IMR-90 (cell line): ENCODE results near the gene ATRNL1. TPM values are rescaled to one million over a fixed set of nuclear protein-coding genes. Genes with fewer than 3 reads are reported as not detected.

Experiments used
- ATAC-seq: fragments of 200-7000 bp; cut with Tn5 transposase; 2 replicates; pipeline ENCODE4 v1.9.1; 2020; ENCODE audit warnings: low read depth, mild to moderate bottlenecking, moderate library complexity
- BruUV-seq: library from RNA; stranded (reverse); fragments of 400-500 nt; replicated peaks from 2 replicates; lab custom pipeline; 2021; lab: Mats Ljungman, UMichigan
- CTCF ChIA-PET: fragments of 300-600 bp; formaldehyde crosslinking; extraction: SDS; loops from one replicate; lab custom pipeline; 2021; ENCODE audit warnings: antibody characterized with exemption; lab: Yijun Ruan, JAX
- POLR2A ChIA-PET: fragments of 300-600 bp; sonication (Branson Sonifier 250); formaldehyde crosslinking; loops from one replicate; lab custom pipeline; 2022; ENCODE audit warnings: antibody characterized with exemption; ENCODE audit not compliant: unreplicated experiment; lab: Charles Lee
- DNase-seq: peaks from one replicate; pipeline ENCODE4 v3.0.0; 2013
- H2AFZ ChIP-seq: replicated peaks from 2 replicates; pipeline ENCODE3; 2013; ENCODE audit warnings: low read length, mild to moderate bottlenecking; ENCODE audit not compliant: poor library complexity
- H2AK5ac ChIP-seq: 2 replicates; pipeline ENCODE4 v1.6.1; 2013; ENCODE audit warnings: low read depth, low read length, inconsistent platforms
- H2AK9ac ChIP-seq: replicated peaks from 2 replicates; pipeline ENCODE3; 2013; ENCODE audit warnings: mild to moderate bottlenecking, low read depth, low read length, moderate library complexity; ENCODE audit not compliant: poor library complexity
- H2BK120ac ChIP-seq: 2 replicates; pipeline ENCODE4 v1.6.1; 2013; ENCODE audit warnings: low read depth, low read length, inconsistent platforms
- H2BK15ac ChIP-seq: 3 replicates; pipeline ENCODE4 v1.6.1; 2013; ENCODE audit warnings: low read depth, low read length, inconsistent platforms
- H2BK20ac ChIP-seq: 2 replicates; pipeline ENCODE4 v1.6.1; 2013; ENCODE audit warnings: low read depth, mild to moderate bottlenecking, inconsistent platforms, low read length, moderate library complexity
- H2BK5ac ChIP-seq: 2 replicates; pipeline ENCODE4 v1.6.1; 2013; ENCODE audit warnings: mild to moderate bottlenecking, low read depth, low read length, inconsistent platforms; ENCODE audit not compliant: poor library complexity, severe bottlenecking
- H3K14ac ChIP-seq: replicated peaks from 2 replicates; pipeline ENCODE4 v1.6.1; 2013; ENCODE audit warnings: low read depth, low read length, inconsistent platforms
- H3K18ac ChIP-seq: 2 replicates; pipeline ENCODE4 v1.6.1; 2013; ENCODE audit warnings: low read depth, low read length, control low read depth
- H3K23ac ChIP-seq: 2 replicates; pipeline ENCODE4 v1.6.1; 2013; ENCODE audit warnings: low read depth, low read length, inconsistent platforms
- H3K27ac ChIP-seq: 2 replicates; pipeline ENCODE4 v1.5.1; 2013; ENCODE audit warnings: mild to moderate bottlenecking, control low read depth, low read length; ENCODE audit not compliant: insufficient read depth
- H3K27me3 ChIP-seq: 2 replicates; pipeline ENCODE4 v1.6.1; 2013; ENCODE audit warnings: low read length; ENCODE audit not compliant: control insufficient read depth, insufficient read depth
- H3K36me3 ChIP-seq: 2 replicates; pipeline ENCODE4 v1.6.1; 2013; ENCODE audit warnings: low read length, mixed read lengths; ENCODE audit not compliant: control insufficient read depth, insufficient read depth
- H3K4ac ChIP-seq: 2 replicates; pipeline ENCODE4 v1.6.1; 2013; ENCODE audit warnings: low read depth, low read length, inconsistent platforms
- H3K4me1 ChIP-seq: 2 replicates; pipeline ENCODE4 v1.6.1; 2013; ENCODE audit warnings: low read length, mixed read lengths; ENCODE audit not compliant: control insufficient read depth, insufficient read depth
- H3K4me2 ChIP-seq: 2 replicates; pipeline ENCODE4 v1.6.1; 2013; ENCODE audit warnings: low read depth, mild to moderate bottlenecking, control low read depth, low read length, moderate library complexity
- H3K4me3 ChIP-seq: 2 replicates; pipeline ENCODE4 v1.5.1; 2013; ENCODE audit warnings: low read depth, mild to moderate bottlenecking, control low read depth, low read length, moderate library complexity; ENCODE audit not compliant: insufficient read depth
- H3K56ac ChIP-seq: 2 replicates; pipeline ENCODE4 v1.6.1; 2013; ENCODE audit warnings: low read length, inconsistent platforms; ENCODE audit not compliant: insufficient read depth; ENCODE audit errors: extremely low read depth
- H3K79me1 ChIP-seq, 2 experiments: 2 replicates each; pipeline ENCODE4 v1.6.1; 2013; ENCODE audit warnings: low read length in 2 of 2, inconsistent platforms in 1 of 2, low read depth in 1 of 2
- H3K9ac ChIP-seq: 2 replicates; pipeline ENCODE4 v1.6.1; 2013; ENCODE audit warnings: low read depth, low read length, control low read depth
- H3K9me1 ChIP-seq: 2 replicates; pipeline ENCODE4 v1.6.1; 2013; ENCODE audit warnings: low read length, inconsistent platforms; ENCODE audit not compliant: insufficient read depth
- H3K9me3 ChIP-seq: 2 replicates; pipeline ENCODE4 v1.6.1; 2013; ENCODE audit warnings: low read length; ENCODE audit not compliant: control insufficient read depth, insufficient read depth
- H4K20me1 ChIP-seq: 2 replicates; pipeline ENCODE4 v1.6.1; 2013; ENCODE audit warnings: low read length, inconsistent platforms; ENCODE audit not compliant: insufficient read depth
- H4K5ac ChIP-seq: 2 replicates; pipeline ENCODE4 v1.6.1; 2013; ENCODE audit warnings: mild to moderate bottlenecking, low read depth, low read length, control low read depth
- H4K8ac ChIP-seq, 2 experiments: 2 replicates each; pipeline ENCODE4 v1.6.1; 2013; ENCODE audit warnings: low read depth in 2 of 2, low read length in 2 of 2, control low read depth in 1 of 2, inconsistent platforms in 1 of 2
- H4K91ac ChIP-seq: 2 replicates; pipeline ENCODE4 v1.6.1; 2013; ENCODE audit warnings: low read depth, low read length, inconsistent platforms; ENCODE audit not compliant: insufficient read depth
- BHLHE40 ChIP-seq: fragments of 150-350 bp; IDR thresholded peaks from 2 replicates; pipeline ENCODE4 v1.6.1; 2016; ENCODE audit warnings: mild to moderate bottlenecking, low read depth, low read length
- CEBPB ChIP-seq: IDR thresholded peaks from 2 replicates; pipeline ENCODE4 v1.6.1; 2012; ENCODE audit warnings: low read depth, low read length, improper control_type of control experiment
- CHD1 ChIP-seq: IDR thresholded peaks from 2 replicates; pipeline ENCODE4 v1.6.1; 2012; ENCODE audit warnings: low read depth, low read length, improper control_type of control experiment
- CTCF ChIP-seq: conservative IDR thresholded peaks from 2 replicates; pipeline ENCODE4 v1.5.1; 2012; ENCODE audit warnings: mild to moderate bottlenecking, low read depth, low read length, improper control_type of control experiment
- ELK1 ChIP-seq: fragments of 150-350 bp; IDR thresholded peaks from 2 replicates; pipeline ENCODE4 v1.6.1; 2016; ENCODE audit warnings: low read depth, mild to moderate bottlenecking, low read length, moderate library complexity, borderline replicate concordance
- FOS ChIP-seq: fragments of 150-350 bp; IDR thresholded peaks from 2 replicates; pipeline ENCODE4 v1.6.1; 2016; ENCODE audit warnings: low read depth, low read length
- MXI1 ChIP-seq: IDR thresholded peaks from 2 replicates; pipeline ENCODE4 v1.6.1; 2012; ENCODE audit warnings: low read depth, mild to moderate bottlenecking, low read length, moderate library complexity, borderline replicate concordance
- NFE2L2 ChIP-seq: fragments of 150-350 bp; IDR thresholded peaks from 2 replicates; pipeline ENCODE4 v1.6.1; 2016; ENCODE audit warnings: low read depth, mild to moderate bottlenecking, low read length
- POLR2A ChIP-seq: IDR thresholded peaks from 2 replicates; pipeline ENCODE4 v1.6.1; 2012; ENCODE audit warnings: mild to moderate bottlenecking, low read depth, low read length
- RAD21 ChIP-seq: IDR thresholded peaks from 2 replicates; pipeline ENCODE4 v1.6.1; 2012; ENCODE audit warnings: low read length, improper control_type of control experiment
- RCOR1 ChIP-seq: IDR thresholded peaks from 2 replicates; pipeline ENCODE4 v1.6.1; 2012; ENCODE audit warnings: mild to moderate bottlenecking, low read length, improper control_type of control experiment; ENCODE audit not compliant: insufficient replicate concordance
- RFX5 ChIP-seq: IDR thresholded peaks from 2 replicates; pipeline ENCODE4 v1.8.0; 2012; ENCODE audit warnings: low read depth, mild to moderate bottlenecking, low read length, moderate library complexity
- SMC3 ChIP-seq: fragments of 150-350 bp; IDR thresholded peaks from 2 replicates; pipeline ENCODE4 v1.6.1; 2016; ENCODE audit warnings: low read depth, mild to moderate bottlenecking, antibody characterized with exemption, low read length, moderate library complexity
- WGBS, 2 experiments: methylation state at CpG; one replicate each; pipeline versions ENCODE4 v1.1.5 to v1.1.7; 2013; ENCODE audit warnings: missing lambda C conversion rate in 2 of 2; ENCODE audit not compliant: insufficient read length in 1 of 2; ENCODE audit errors: extremely low coverage in 2 of 2; 5-methylcytosine and 5-hydroxymethylcytosine counted together
- dilution Hi-C: fragments of 300-500 bp; cut with HindIII; formaldehyde crosslinking; loops from one replicate; pipeline ENCODE4 v1.14.3; 2018; ENCODE audit warnings: low sequenced_read_pairs; ENCODE audit not compliant: unreplicated experiment
- in situ Hi-C: fragments of 300-500 bp; cut with MboI; formaldehyde crosslinking; loops from 3 replicates; pipeline ENCODE4 v1.14.3; 2019; ENCODE audit warnings: low sequenced_read_pairs, inconsistent platforms, mixed read lengths
- intact Hi-C: fragments of 100-400 bp; cut with micrococcal nuclease; formaldehyde crosslinking; loops from 2 replicates; pipeline ENCODE4 v1.10.0; 2022
- polyA plus RNA-seq, 3 experiments: library from polyadenylated mRNA; depleted of rRNA; stranded (reverse); fragments of >200 nt; gene quantifications; 2 replicates each; pipeline ENCODE4 v1.2.3, GENCODE V29; 2012; ENCODE audit warnings: low replicate concordance in 1 of 3
- total RNA-seq: library from RNA; depleted of rRNA; stranded (reverse); fragments of >200 nt; gene quantifications from 2 replicates; pipeline ENCODE4 v1.2.3, GENCODE V29; 2012
- TF ChIP-seq, protein P1 (sequence below): fragments of 150-350 bp; IDR thresholded peaks from 2 replicates; pipeline ENCODE4 v1.6.1; 2017; ENCODE audit warnings: mild to moderate bottlenecking, antibody characterized with exemption, low read length, low read depth

ATRNL1 gene
- total and polyA plus RNA-seq, 2 of the 4 experiments (the other 2 are of a cell fraction) = 0.18 to 0.19 TPM

DNA sequence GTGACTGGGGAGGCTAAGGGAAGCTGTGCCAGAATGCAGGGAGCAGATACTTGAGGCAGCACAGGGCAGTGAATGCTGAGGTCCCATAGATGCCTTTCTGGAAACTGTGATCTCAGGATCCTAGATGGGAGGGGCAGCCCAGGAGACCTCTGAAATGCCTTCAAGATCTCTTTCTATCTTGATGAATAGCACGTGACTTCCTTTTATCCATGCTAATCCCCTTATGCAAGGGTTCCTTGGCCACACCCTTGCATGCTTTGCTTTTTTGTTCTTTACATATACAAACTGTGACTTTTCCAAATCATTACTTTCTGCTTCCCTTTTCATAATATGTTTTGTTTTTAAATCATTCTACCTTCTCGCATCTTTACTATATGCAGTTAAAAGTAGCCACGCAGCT is 14.7 kb downstream of the ATRNL1 start:
- WGBS, 2 experiments = no CpG with 5 or more reads among the region's 3 CpGs
- POLR2A ChIA-PET = no interaction called here

More for the DNA sequence above, 14.7 kb downstream of the ATRNL1 start:
- dilution Hi-C loops = no loop called here
- no peak overlapping the region for H3K27ac ChIP-seq
- no peak for TF ChIP-seq CEBPB
- no peak for TF ChIP-seq RAD21
- TF ChIP-seq FOS = no peak
- no peak for TF ChIP-seq NFE2L2
- no peak for TF ChIP-seq RFX5
- no peak for TF ChIP-seq BHLHE40
- TF ChIP-seq ELK1 = no peak
- no peak for TF ChIP-seq RCOR1
- TF ChIP-seq CHD1 = no peak
- TF ChIP-seq, protein P1, sequence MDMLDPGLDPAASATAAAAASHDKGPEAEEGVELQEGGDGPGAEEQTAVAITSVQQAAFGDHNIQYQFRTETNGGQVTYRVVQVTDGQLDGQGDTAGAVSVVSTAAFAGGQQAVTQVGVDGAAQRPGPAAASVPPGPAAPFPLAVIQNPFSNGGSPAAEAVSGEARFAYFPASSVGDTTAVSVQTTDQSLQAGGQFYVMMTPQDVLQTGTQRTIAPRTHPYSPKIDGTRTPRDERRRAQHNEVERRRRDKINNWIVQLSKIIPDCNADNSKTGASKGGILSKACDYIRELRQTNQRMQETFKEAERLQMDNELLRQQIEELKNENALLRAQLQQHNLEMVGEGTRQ = no peak
- TF ChIP-seq SMC3 = no peak
- TF ChIP-seq MXI1 = no peak
- TF ChIP-seq POLR2A = no peak
- no peak for TF ChIP-seq CTCF
- no peak overlapping the region for H3K4ac ChIP-seq
- no peaks in the 10 kb centered on the region for H4K20me1 ChIP-seq
- H2AFZ ChIP-seq = no peak overlapping the region
- no peak overlapping the region for H2BK5ac ChIP-seq
- H4K91ac ChIP-seq = no peak overlapping the region
- H3K4me3 ChIP-seq = no peak overlapping the region
- no peak for DNase-seq
- H4K8ac ChIP-seq = no peak overlapping the region
- H2BK120ac ChIP-seq = no peak overlapping the region
- no peak overlapping the region for H4K5ac ChIP-seq
- H3K23ac ChIP-seq = no peak overlapping the region
- no peaks in the 10 kb centered on the region for H3K4me1 ChIP-seq
- H3K9me1 ChIP-seq = no peaks in the 10 kb centered on the region
- H3K18ac ChIP-seq = no peak overlapping the region
- no peak overlapping the region for H2AK5ac ChIP-seq
- peaks cover 3% of the 10 kb centered on the region; the same call in 1 of the 2 replicates for H3K9me3 ChIP-seq
- no peaks in the 10 kb centered on the region for H3K36me3 ChIP-seq
- CTCF ChIA-PET = no interaction called here
- in situ Hi-C loops = no loop called here
- H2BK15ac ChIP-seq = no peak overlapping the region
- no TSS peak for BruUV-seq
- no peak overlapping the region for H3K56ac ChIP-seq
- no peak overlapping the region for H2BK20ac ChIP-seq
- intact Hi-C loops = no loop called here
- no peak overlapping the region for H3K9ac ChIP-seq
- H3K14ac ChIP-seq = no peak overlapping the region
- no peak overlapping the region for H2AK9ac ChIP-seq
- no peak overlapping the region for H3K4me2 ChIP-seq
- H3K79me1 ChIP-seq = no peaks in the 10 kb centered on the region
- no peaks in the 10 kb centered on the region for H3K27me3 ChIP-seq
- no peak for ATAC-seq
